GM18951 (cell line): Measurements from ENCODE around the gene FAM20C.

Source experiments
- POLR2A ChIP-seq: IDR thresholded peaks from 4 replicates; pipeline ENCODE4 v1.6.1; 2011; ENCODE audit warnings: mild to moderate bottlenecking; ENCODE audit not compliant: insufficient read length, insufficient read depth; ENCODE audit errors: extremely low read depth
- in situ Hi-C: fragments of 300-500 bp; cut with MboI; formaldehyde crosslinking; loops from one replicate; pipeline ENCODE4 v1.12.0; 2022; ENCODE audit warnings: low sequenced_read_pairs, mixed read lengths, inconsistent platforms; ENCODE audit not compliant: unreplicated experiment

FAM20C gene

DNA sequence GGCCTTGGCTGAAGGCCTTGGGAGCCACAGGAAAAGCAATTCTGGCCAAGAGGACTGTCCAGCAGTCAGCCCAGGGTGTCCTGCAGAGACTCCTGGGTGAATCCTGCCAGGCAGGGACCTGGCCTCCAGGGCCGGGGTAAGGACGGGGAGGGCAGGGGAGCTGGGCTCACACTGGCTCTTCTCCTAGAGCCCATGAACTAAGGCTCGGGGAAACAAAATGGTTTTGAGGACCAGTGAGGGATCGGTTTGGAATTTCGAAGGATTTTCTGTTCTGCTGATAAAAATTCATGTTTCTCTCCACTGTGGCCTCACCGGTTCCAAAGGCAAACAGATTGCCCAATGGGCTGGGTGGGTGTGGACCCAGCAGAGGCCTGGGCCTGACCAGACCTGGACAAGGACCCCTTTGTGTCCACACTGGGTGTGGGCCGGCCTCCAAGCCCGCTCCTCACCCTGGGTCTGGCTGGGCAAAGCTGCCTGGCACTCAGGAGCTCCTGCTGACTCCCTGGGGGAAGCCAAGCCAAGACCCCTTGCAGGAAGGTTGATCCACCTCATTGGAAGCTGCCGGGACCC is 27.3 kb downstream of the FAM20C start:
- in situ Hi-C loops = no loop called here

DNA sequence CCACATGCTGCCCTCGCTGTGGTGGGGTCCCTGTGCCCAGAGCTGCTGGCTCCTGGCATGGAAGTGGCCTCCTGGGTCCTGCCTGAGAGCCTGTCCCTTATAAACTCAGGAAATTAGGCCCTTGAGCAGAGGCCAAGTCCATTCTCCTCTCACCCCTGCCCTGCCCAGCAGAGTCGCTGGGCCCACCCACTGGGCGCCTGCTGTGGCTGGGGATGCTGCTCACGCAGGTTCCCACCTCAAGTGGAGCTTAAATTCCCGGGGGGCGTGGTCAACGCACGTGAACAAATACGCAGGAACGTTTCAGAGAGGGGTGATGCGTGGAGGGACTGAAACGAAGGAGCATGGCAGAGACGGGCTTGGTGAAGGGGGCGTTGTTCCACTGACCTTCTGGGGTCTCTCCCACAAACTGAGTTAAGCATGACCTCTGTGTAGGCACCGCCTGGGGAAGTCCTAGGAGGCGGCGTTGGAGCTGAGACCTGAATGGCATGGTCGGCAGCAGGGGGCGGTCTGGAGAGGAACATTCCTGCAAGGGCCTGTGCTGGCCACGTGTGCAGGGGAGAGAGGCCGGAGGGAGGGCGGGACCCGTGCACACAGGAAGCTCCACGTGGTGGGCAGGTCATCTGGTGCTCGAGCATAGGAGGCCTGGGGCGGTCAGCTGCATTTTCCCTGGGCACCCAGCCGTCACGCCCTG is 27.9 kb downstream of the FAM20C start:
- no peak for TF ChIP-seq POLR2A
- in situ Hi-C loops = no loop called here

More for the DNA sequence above, 27.3 kb downstream of the FAM20C start:
- no peak for TF ChIP-seq POLR2A

DNA sequence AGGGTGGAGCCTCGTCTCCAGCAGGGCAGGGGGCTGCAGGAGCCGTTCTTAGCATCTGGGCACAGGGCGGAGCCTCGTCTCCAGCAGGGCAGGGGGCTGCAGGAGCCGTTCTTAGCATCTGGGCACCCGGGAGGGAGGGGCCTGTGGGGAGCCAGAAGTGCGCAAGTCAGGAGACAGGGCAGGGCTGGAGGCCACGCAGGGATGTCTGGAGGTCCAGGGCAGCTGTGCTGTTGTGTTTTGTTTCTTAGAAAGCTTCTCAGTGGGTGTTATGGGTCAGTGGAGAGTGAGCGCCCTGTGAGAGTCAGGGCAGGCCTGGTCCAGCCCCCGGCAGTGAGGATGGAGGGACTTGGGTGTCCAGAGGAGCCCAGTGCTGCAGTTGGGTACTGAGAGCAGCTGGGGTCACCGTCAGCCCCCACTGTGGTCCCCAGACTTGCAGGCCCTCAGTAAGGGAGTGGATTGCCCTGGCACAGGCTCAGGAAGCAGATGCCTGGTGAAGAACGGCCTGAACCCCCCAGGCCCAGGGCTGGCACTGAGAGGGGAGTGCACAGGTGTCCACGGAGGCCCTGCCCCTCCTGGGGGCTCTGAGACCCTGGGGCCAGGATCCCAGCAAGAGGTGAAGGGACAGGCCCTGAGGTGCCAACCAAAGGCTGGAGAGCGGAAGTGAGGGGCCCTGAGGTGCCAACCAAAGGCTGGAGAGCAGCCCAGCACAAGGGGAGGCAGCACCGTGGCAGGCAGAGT is 29.8 kb downstream of the FAM20C start:
- no peak for TF ChIP-seq POLR2A
- in situ Hi-C loops = no loop called here

DNA sequence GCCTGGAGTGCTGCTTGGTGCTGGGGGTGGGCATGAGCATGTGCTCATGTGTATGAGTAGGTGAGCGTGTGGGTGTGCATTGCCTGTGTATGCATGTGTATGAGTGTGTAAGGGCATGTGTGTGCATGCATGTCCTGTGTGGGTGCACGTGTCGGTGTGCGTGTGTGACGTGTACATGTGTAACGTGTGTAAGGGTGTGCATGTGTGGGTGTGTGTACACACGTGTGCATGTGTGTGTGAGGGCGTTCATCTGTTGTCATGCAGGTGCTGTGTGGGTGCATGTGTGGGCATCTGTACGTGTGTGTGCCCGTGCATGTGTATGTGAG is 30.3 kb downstream of the FAM20C start:
- in situ Hi-C loops = no loop called here
- no peak for TF ChIP-seq POLR2A

DNA sequence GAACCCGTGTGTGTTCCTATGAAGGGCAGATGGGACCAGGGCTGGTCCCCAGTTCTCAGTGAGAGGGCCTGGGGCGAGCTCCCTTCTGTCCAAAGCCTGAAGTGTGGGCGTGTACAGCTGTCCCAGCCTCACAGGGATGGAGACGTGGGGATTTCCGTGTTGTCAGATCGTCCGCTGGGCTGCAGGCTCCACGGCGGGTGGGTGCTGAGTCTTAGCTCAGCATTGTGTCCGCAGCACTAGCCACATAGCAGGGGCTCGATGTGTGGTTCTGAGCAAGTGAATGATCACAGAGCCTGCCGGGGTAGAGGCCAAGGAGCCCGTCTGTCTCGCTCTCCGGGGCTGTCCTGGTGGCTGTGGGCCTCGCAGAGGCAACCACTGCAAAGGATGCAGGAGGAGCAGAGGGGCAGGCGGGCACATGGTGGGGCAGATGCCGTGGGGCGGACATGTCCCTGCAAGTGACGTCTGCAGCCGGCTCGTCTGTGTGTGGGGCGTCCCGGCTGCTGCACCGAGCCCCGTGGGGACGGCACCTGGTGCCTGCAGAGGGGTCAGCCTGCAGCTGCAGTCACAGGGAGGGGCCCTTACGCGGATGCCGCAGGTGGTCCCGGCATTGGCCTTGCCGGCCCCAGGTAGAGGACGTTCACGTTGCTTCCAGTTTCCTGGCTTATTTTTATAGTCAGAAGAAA is 30.9 kb downstream of the FAM20C start:
- no peak for TF ChIP-seq POLR2A
- in situ Hi-C loops = no loop called here

DNA sequence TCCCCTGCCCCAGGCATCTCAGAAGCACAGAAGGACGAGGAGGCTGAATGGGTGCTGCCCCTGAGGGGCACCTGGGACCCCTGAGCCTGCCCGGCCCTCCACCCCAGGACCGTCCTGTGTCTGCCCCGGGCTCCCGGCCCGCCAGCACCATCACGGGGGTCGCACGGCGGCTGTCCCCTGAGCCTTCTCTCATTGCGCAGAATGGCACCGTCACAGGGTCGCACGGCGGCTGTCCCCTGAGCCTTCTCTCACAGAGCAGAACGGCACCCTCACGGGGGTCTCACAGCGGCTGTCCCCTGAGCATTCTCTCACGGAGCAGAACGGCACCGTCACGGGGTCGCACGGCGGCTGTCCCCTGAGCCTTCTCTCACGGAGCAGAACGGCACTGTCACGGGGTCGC is 31.5 kb downstream of the FAM20C start:
- in situ Hi-C loops = no loop called here
- TF ChIP-seq POLR2A = no peak

DNA sequence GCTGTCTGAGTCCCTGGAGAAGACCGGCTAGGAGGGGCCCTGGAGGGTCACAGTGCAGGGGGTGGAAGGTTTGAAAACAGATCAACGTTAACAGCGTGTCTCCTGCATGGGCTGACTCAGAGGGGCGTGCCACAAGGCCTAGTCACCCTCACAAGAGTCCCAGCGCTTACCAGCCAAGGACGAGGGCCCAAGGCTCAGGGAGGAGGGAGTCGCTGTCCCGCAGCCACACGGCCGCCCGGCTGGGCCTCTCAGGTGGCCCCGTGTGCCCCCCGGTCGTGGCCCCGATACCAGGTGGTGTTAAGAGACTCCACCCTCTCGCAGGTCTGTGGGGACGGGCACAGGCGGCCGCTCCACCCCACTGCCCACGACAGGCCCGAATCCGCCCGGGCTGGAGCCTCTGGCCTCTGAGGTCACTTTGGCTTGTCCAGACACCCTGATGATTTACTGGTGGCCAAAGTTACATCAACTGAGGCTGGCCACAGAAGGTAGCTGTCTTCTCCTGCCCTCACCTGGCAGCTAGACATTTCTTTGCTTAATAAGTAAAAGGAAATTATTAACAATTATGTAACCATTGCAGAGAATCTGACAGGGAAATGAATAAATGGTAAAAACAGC is 34.0 kb downstream of the FAM20C start:
- in situ Hi-C loops = no loop called here
- no peak for TF ChIP-seq POLR2A

DNA sequence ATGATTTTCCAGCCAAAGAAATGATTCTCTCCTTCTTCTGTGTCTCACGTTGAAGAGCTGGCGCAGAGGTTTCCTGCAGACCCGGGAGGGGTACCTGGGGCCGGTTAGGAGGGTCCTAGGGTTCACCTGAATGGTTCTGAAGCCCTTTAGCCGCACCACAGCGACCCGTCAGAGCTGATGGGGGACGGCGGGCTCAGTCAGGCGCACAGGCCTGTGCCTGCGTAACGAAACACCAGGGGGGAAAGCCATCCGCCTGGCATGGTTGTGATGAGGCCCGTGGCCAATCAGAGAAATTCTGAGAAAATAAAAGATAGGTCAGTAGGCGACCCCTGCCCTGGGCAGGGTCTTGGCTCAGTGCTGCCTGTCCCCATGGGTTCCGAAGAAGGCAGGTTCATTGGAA is 35.6 kb downstream of the FAM20C start:
- in situ Hi-C loops = no loop called here
- no peak for TF ChIP-seq POLR2A

DNA sequence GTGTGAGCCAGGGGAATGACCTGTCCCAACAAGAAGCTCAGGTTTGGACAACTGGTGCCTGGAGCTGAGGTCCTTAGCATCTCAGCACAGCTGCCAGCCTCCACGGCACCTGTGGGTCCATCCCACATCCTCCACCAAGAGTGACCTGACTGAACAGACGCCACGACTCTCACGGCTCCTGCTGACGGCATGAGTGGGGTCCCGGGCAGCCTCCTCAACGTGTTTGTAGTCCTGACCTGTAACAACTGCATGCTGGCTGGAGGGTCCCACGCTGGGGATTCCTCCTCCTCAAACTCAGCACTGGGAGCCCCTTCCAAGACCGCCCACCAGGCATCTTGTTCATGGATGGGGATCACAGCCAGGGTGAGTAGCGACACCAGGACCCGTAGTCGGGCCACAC is 36.2 kb downstream of the FAM20C start:
- no peak for TF ChIP-seq POLR2A
- in situ Hi-C loops = no loop called here

DNA sequence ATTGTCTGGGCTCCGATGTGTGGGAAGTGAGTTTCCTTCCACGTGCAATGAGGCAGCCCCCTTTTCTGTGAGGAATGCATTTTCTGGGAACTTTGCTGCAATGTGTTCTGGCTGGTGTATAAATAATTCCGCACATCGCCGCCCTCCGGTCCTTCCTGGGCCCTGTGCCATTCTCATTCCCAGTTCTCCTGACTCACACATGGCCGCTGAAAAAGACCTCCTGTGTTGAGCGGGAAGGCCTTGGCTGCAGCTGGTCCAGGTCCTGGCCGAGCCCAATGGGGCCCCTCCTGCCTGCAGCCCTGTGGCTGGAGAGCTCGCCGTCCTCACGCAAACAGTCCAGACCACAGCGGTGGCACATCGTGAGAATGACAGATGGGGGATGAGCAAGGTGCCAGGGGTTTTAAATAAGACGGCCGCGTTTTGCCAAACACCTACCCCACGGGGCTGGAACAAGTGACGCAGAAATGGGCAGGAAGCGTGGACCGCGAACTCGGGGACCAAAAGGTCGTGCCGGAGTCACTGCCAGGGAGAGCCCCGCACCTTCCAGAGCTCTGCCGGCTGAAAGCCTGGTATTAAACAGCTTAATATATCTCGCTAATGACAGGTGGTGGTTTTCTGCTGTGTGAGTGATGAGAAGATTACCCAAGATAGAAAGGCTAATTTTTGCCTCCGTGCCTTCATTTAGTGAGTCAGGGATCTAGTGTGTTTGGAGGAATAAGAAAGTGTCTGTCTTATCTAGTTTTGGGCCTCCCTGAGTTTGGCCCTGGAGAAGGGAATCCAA is 37.0 kb downstream of the FAM20C start:
- TF ChIP-seq POLR2A = no peak
- in situ Hi-C loops = no loop called here

DNA sequence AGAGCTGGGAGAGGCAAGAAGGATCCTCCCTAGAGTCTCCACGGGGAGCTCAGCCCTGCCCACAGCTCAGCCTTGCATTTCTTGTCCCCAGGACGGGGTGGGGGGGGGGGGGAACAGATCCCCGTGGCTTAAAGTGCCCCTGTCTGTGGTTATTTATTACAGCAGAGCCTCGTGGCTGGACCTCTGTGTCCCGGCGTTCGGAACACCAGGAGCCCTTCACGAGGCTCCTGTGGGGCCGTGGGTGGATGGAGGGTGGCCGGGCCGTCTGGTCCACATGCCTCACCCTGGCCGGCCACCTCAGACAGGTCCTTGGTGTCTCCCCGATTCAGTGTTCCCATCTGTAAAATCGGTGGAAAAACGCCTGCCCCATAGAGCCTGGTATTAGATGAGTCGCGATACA is 37.9 kb downstream of the FAM20C start:
- in situ Hi-C loops = no loop called here
- no peak for TF ChIP-seq POLR2A

DNA sequence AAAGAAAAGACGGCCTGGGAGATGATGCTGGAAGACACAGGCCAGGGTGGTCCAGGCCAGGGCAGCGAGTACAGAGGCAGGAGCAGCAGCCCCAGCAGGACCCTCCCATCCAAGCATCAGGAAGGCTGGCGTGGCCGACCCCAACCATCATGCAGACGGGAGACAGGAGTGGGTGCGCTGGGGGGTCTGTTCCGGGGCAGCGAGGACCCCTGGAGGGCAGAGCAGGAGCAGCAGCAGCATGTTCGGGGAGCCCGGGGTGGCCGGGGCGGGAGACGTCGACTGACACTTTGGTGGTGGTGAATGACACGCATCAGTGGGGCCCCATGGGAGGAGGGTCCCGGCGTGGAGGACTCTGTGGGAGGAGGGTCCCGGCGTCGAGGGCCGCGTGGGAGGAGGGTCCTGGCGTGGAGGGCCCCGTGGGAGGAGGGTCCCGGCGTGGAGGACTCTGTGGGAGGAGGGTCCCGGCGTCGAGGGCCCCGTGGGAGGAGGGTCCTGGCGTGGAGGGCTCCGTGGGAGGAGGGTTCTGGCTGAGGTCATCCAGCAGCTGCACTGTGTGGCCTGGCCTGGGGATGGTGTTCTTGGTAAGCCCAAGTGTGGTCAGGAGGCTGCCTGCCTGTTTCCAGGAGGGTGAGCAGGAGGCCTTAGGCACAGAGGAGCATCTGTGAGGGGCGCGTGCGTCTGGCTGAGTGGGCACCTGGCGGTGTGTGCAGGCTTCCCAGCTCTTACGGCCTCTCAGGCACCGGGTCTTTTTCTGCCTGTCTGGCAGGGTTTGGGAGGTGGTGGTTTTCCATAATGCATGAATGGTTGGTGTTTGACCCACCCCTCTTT is 38.9 kb downstream of the FAM20C start:
- in situ Hi-C loops = no loop called here
- no peak for TF ChIP-seq POLR2A
